Endometrial microvascular endothelial cells (primary cell): ENCODE results near the gene PFKL. TPM values are rescaled to one million over a fixed set of nuclear protein-coding genes. Genes with fewer than 3 reads are reported as not detected.
"Not testable (repeated sequence)": the region's sequence is repeated elsewhere in the genome, so short reads cannot be mapped to it uniquely, and the experiment has no call there.

Experiments used
- in situ Hi-C: cut with HindIII; loops from 2 replicates; pipeline ENCODE4 v1.10.0; 2017; ENCODE audit warnings: low sequenced_read_pairs, low pct_unique_long_range_greater_than_20kb; ENCODE audit errors: inconsistent ontology term
- total RNA-seq: library from RNA; depleted of rRNA; stranded (reverse); fragments of >200 nt; gene quantifications from one replicate; pipeline ENCODE4 v1.2.3, GENCODE V29; 2015; ENCODE audit errors: inconsistent ontology term

Gene PFKL
- total RNA-seq, 1 donor from 2014 or later = 154 TPM

- in situ Hi-C loops = no loop called here
These were observed 51.1 kb downstream of the PFKL start for GRCh38 chr21:44350773-44351481.

GRCh38 chr21:44351535-44352252 is 51.8 kb downstream of the PFKL start:
- in situ Hi-C loops = no loop called here

GRCh38 chr21:44352253-44352860 is 52.5 kb downstream of the PFKL start:
- in situ Hi-C loops = no loop called here

GRCh38 chr21:44353191-44353970 is 53.5 kb downstream of the PFKL start, which contains the start of gene TRPM2:
Gene TRPM2, plus strand, starts transcription at chr21:44353621. Its CDS starts 80 bp downstream, at chr21:44353701.
- in situ Hi-C loops = no loop called here

GRCh38 chr21:44354001-44354405 is 54.1 kb downstream of the PFKL start:
- in situ Hi-C loops = no loop called here

- in situ Hi-C loops = no loop called here
These were observed 55.2 kb downstream of the PFKL start for GRCh38 chr21:44354775-44355771.

- in situ Hi-C loops = no loop called here
These were observed 56.3 kb downstream of the PFKL start for GRCh38 chr21:44356160-44356559.

- in situ Hi-C loops = no loop called here
These were observed 56.8 kb downstream of the PFKL start for GRCh38 chr21:44356636-44357035.

GRCh38 chr21:44357064-44357837 is 57.4 kb downstream of the PFKL start:
- in situ Hi-C loops = no loop called here

GRCh38 chr21:44359396-44359795 is 59.5 kb downstream of the PFKL start:
- in situ Hi-C loops = no loop called here

- in situ Hi-C loops = no loop called here
These were observed 60.3 kb downstream of the PFKL start for GRCh38 chr21:44360159-44360558.

GRCh38 chr21:44361903-44362302 is 62.0 kb downstream of the PFKL start:
- in situ Hi-C loops = not testable (repeated sequence)

GRCh38 chr21:44363278-44363677 is 63.4 kb downstream of the PFKL start:
- in situ Hi-C loops = no loop called here

GRCh38 chr21:44364151-44365053 is 64.5 kb downstream of the PFKL start:
- in situ Hi-C loops = no loop called here

- in situ Hi-C loops = no loop called here
These were observed 65.6 kb downstream of the PFKL start for GRCh38 chr21:44365251-44365966.
